Measurements from ENCODE around the gene POLE3. TPM values are rescaled to one million over a fixed set of nuclear protein-coding genes. Genes with fewer than 3 reads are reported as not detected.
"Not testable (repeated sequence)": the region's sequence is repeated elsewhere in the genome, so short reads cannot be mapped to it uniquely, and the experiment has no call there.

The POLE3 gene
- total and polyA plus RNA-seq, 9 of the 15 experiments (the other 6 are each of a cell fraction or from before 2014, with no cell fraction given) = 52.6 to 179 (median 110) TPM

DNA sequence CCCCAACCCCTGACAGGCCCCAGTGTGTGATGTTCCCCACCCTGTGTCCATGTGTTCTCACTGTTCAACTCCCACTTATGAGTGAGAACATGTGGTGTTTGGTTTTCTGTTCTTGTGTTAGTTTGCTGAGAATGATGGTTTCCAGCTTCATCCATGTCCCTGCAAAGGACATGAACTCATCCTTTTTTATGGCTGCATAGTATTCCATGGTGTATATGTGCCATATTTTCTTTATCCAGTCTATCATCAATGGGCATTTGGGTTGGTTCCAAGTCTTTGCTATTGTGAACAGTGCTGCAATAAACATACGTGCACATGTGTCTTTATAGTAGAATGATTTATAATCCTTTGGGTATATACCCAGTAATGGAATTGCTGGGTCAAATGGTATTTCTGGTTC, 27.2 kb upstream of the POLE3 start:
- H3K27me3 ChIP-seq (ENCODE audit: control insufficient read depth in 2 of 2, insufficient read depth in 2 of 2, low read length in 2 of 2); BruUV-seq (replicated peaks); H3K9ac ChIP-seq (ENCODE audit: insufficient read depth in 1 of 2, low read depth in 2 of 2, low read length in 2 of 2); in situ Hi-C loops (cut with MboI); H3K36me3 ChIP-seq (ENCODE audit: control insufficient read depth, insufficient read depth, low read length); intact Hi-C loops (cut with micrococcal nuclease); ATAC-seq; H3K4me3 ChIP-seq; H2AFZ ChIP-seq (ENCODE audit: low read depth, low read length); H3K4me1 ChIP-seq (replicated peaks in 1 of 2; ENCODE audit: control insufficient read depth in 2 of 2, insufficient read depth in 2 of 2, low read length in 2 of 2); CTCF ChIA-PET (ENCODE audit: low intra/inter-chr PET ratio); H3K9me3 ChIP-seq (replicated peaks; ENCODE audit: control insufficient read depth, insufficient read depth, low read depth, low read length); DNase-seq (ENCODE audit: extremely low read depth in 1 of 4, low spot score in 3 of 4); H4K20me1 ChIP-seq (replicated peaks; ENCODE audit: control insufficient read depth, insufficient read depth, low read length); H3K4me2 ChIP-seq (ENCODE audit: insufficient read depth, low read length); H3K27ac ChIP-seq (ENCODE audit: extremely low read depth, low read depth, low read length); POLR2A ChIA-PET; FAIRE-seq; H3K9me1 ChIP-seq (ENCODE audit: control insufficient read depth, insufficient read depth, low read length); H3K79me2 ChIP-seq (ENCODE audit: control insufficient read depth, insufficient read depth, low read length): not testable (repeated sequence)
- 0% methylated on average over 1 of the region's 1 CpG for WGBS (ENCODE audit: insufficient coverage, low coverage, missing lambda C conversion rate)
- TF ChIP-seq BCOR (IDR thresholded peaks at IDR 0.05) = peak; percentile 39; the same call in 1 of the 2 replicates
- peak; percentile 72 for TF ChIP-seq ZNF146 (CRISPR knock-in tag; IDR thresholded peaks at IDR 0.05; ENCODE audit: unreplicated experiment)

DNA sequence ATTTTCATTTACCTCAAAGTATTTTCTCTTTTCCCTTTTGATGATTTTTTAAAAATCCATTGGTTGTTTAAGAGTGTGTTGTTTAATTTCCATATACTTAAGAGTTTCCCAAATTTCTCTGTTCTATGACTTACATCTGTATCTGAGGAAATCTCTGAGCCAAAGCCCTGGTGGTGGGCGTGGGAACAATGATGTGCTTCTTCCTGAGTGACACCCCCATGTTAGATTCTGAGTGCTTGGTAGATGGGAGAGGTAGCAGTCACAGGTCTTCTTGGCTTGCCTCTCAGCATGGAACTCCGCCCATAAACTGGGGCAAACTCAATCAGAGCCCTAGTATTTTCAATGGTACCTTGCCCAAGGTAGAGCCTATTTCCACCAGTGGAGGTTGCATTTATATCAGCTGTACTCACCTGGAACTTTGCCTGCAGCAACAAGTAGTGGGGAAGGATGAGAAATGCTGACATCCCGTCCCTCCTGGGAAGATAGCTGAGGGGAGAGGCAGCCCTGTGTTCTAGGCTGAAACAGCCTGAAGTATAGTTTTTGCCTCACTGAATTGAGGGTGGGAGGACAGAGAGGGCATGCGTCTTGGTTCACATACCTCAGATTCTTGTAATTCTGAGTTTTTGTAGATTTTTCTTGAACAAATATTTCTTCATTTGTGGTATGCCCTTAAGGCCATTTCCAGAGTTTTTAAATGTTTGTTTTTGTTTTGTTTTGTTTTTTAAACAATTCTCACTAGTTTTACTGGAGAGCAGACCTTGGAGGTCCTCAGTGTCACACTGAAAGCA, 26.4 kb upstream of the POLE3 start:
- Histone ChIP-seq H3K36me3 (ENCODE audit: control insufficient read depth, insufficient read depth, low read length) (no peaks in the 10 kb centered on the region), H3K4me3 (no peak overlapping the region), H3K9ac (ENCODE audit: insufficient read depth in 1 of 2, low read depth in 2 of 2, low read length in 2 of 2) (no peak overlapping the region), H3K4me1 (replicated peaks in 1 of 2; ENCODE audit: control insufficient read depth in 2 of 2, insufficient read depth in 2 of 2, low read length in 2 of 2) (no peaks in the 10 kb centered on the region; a peak in 1 of 5 replicates), H4K20me1 (replicated peaks; ENCODE audit: control insufficient read depth, insufficient read depth, low read length) (no peaks in the 10 kb centered on the region), H2AFZ (ENCODE audit: low read depth, low read length) (no peak overlapping the region), H3K27ac (ENCODE audit: extremely low read depth, low read depth, low read length) (no peak overlapping the region), H3K4me2 (ENCODE audit: insufficient read depth, low read length) (no peak overlapping the region), H3K9me3 (replicated peaks; ENCODE audit: control insufficient read depth, insufficient read depth, low read depth, low read length) (no peaks in the 10 kb centered on the region), H3K79me2 (ENCODE audit: control insufficient read depth, insufficient read depth, low read length) (no peaks in the 10 kb centered on the region), H3K9me1 (ENCODE audit: control insufficient read depth, insufficient read depth, low read length) (no peaks in the 10 kb centered on the region), H3K27me3 (ENCODE audit: control insufficient read depth in 2 of 2, insufficient read depth in 2 of 2, low read length in 2 of 2) (peaks cover 0 to 9% of the 10 kb centered on the region in 2 experiments; a peak in 1 of 5 replicates)
- ATAC-seq (no peak), DNase-seq (ENCODE audit: extremely low read depth in 1 of 4, low spot score in 3 of 4) (peak in 2 of 4 experiments; percentile 16 to 19), FAIRE-seq (no peak)
- in situ Hi-C loops (cut with MboI) = no loop called here
- 7% methylated on average over 4 of the region's 4 CpGs for WGBS (ENCODE audit: insufficient coverage, low coverage, missing lambda C conversion rate)
- intact Hi-C loops (cut with micrococcal nuclease) = no loop called here
- POLR2A ChIA-PET = no interaction called here
- TF ChIP-seq TBL1XR1 (IDR thresholded peaks at IDR 0.05; ENCODE audit: low read length in 2 of 2) (no peak), ZNF764 (CRISPR knock-in tag; IDR thresholded peaks at IDR 0.05; ENCODE audit: low read depth) (no peak), MEF2A (IDR thresholded peaks at IDR 0.05; ENCODE audit: control insufficient read depth, low read depth, low read length) (no peak), TEAD4 (IDR thresholded peaks at IDR 0.05; ENCODE audit: low read length) (no peak), TEAD4 (CRISPR knock-in tag; IDR thresholded peaks at IDR 0.05; ENCODE audit: borderline replicate concordance) (no peak), ZNF449 (CRISPR knock-in tag; IDR thresholded peaks at IDR 0.05) (no peak), ZNF174 (CRISPR knock-in tag; IDR thresholded peaks at IDR 0.05) (no peak), ARID3A (IDR thresholded peaks at IDR 0.05; ENCODE audit: borderline replicate concordance, low read depth, low read length) (no peak), ZNF511 (CRISPR knock-in tag; IDR thresholded peaks at IDR 0.05) (no peak)
- no TSS peak for BruUV-seq (replicated peaks)
- CTCF ChIA-PET (ENCODE audit: low intra/inter-chr PET ratio) = no interaction called here
